GM23248 (cell line): Measurements from ENCODE around the gene FAM222B. TPM values are rescaled to one million over a fixed set of nuclear protein-coding genes. Genes with fewer than 3 reads are reported as not detected.

Experiments
- DNase-seq: peaks from one replicate; pipeline ENCODE4 v3.0.0-alpha.2; 2015
- H2AFZ ChIP-seq: fragments of 200-600 bp; sonication (generic); 2 replicates; pipeline ENCODE4 v1.6.1; 2016; ENCODE audit warnings: antibody characterized with exemption
- H3F3A ChIP-seq: fragments of 200-600 bp; sonication (generic); 2 replicates; pipeline ENCODE4 v1.6.1; 2016; ENCODE audit warnings: mild to moderate bottlenecking, antibody characterized with exemption, mixed run types; ENCODE audit not compliant: insufficient read depth
- H3K27ac ChIP-seq: fragments of 200-600 bp; sonication (generic); 2 replicates; pipeline ENCODE4 v1.5.1; 2016; ENCODE audit warnings: mild to moderate bottlenecking
- H3K27me3 ChIP-seq: fragments of 200-600 bp; sonication (generic); replicated peaks from 2 replicates; pipeline ENCODE4 v1.6.1; 2016; ENCODE audit warnings: mild to moderate bottlenecking; ENCODE audit not compliant: insufficient read depth
- H3K36me3 ChIP-seq: fragments of 200-600 bp; sonication (generic); 2 replicates; pipeline ENCODE4 v1.6.1; 2016; ENCODE audit warnings: low read depth, mild to moderate bottlenecking
- H3K4me1 ChIP-seq: fragments of 200-600 bp; sonication (generic); 2 replicates; pipeline ENCODE4 v1.6.1; 2016; ENCODE audit warnings: mild to moderate bottlenecking; ENCODE audit not compliant: insufficient read depth
- H3K4me2 ChIP-seq: fragments of 200-600 bp; sonication (generic); one replicate; pipeline ENCODE4 v1.6.1; 2016; ENCODE audit warnings: mild to moderate bottlenecking; ENCODE audit not compliant: unreplicated experiment
- H3K4me3 ChIP-seq: fragments of 200-600 bp; sonication (generic); 2 replicates; pipeline ENCODE4 v1.5.1; 2016; ENCODE audit warnings: mild to moderate bottlenecking
- H3K79me2 ChIP-seq: fragments of 200-600 bp; sonication (generic); 2 replicates; pipeline ENCODE4 v1.6.1; 2016; ENCODE audit warnings: mild to moderate bottlenecking; ENCODE audit not compliant: insufficient read depth
- H3K9ac ChIP-seq: fragments of 200-600 bp; sonication (generic); 2 replicates; pipeline ENCODE4 v1.6.1; 2016; ENCODE audit warnings: mild to moderate bottlenecking
- H3K9me2 ChIP-seq: fragments of 200-600 bp; sonication (generic); 2 replicates; pipeline ENCODE4 v1.6.1; 2016; ENCODE audit warnings: mixed run types, mild to moderate bottlenecking, moderate library complexity; ENCODE audit not compliant: insufficient read depth
- H3K9me3 ChIP-seq: fragments of 200-600 bp; sonication (generic); one replicate; pipeline ENCODE4 v1.6.1; 2017; ENCODE audit warnings: low read depth
- H4K20me1 ChIP-seq: fragments of 200-600 bp; sonication (generic); 2 replicates; pipeline ENCODE4 v1.6.0; 2016; ENCODE audit not compliant: insufficient read depth
- EZH2 ChIP-seq: fragments of 200-600 bp; sonication (generic); IDR thresholded peaks from 2 replicates; pipeline ENCODE4 v1.6.1; 2018; ENCODE audit warnings: antibody characterized with exemption, mild to moderate bottlenecking; ENCODE audit not compliant: insufficient read depth, poor library complexity, severe bottlenecking
- EZH2phosphoT487 ChIP-seq: fragments of 200-600 bp; sonication (generic); IDR thresholded peaks from 2 replicates; pipeline ENCODE4 v1.6.1; 2018; ENCODE audit warnings: antibody characterized with exemption, moderate library complexity, mild to moderate bottlenecking, low read depth; ENCODE audit not compliant: insufficient read depth
- WGBS, 2 experiments: methylation state at CpG; one replicate each; pipeline ENCODE4 v1.1.6; 2015 to 2017; ENCODE audit warnings: low lambda C conversion rate in 2 of 2, low coverage in 1 of 2; ENCODE audit errors: missing lambda C conversion rate in 2 of 2; 5-methylcytosine and 5-hydroxymethylcytosine counted together
- in situ Hi-C: fragments of 300-500 bp; cut with MboI; formaldehyde crosslinking; loops from 2 replicates; pipeline ENCODE4 v1.15.0; 2020
- polyA plus RNA-seq: library from polyadenylated mRNA; unstranded; fragments of >200 nt; fragmentation: Nextera tagmentation; extraction: Ambion mirVana; gene quantifications from 2 replicates; pipeline ENCODE4 v1.2.1, GENCODE V29; 2016
- total RNA-seq: library from RNA; depleted of rRNA; stranded (reverse); fragments of >200 nt; shearing (Covaris generic); gene quantifications from 2 replicates; pipeline ENCODE4 v1.2.3, GENCODE V29; 2014

Gene FAM222B
- total and polyA plus RNA-seq, 2 experiments from 2014 or later: 7.6 to 11.1 TPM

GRCh38 chr17:28726627-28727491, 115.7 kb downstream of the FAM222B start:
- Histone ChIP-seq H3K4me1 (peaks cover 35% of the 10 kb centered on the region), H3K9me2 (no peaks in the 10 kb centered on the region), H3K9me3 (no peaks in the 10 kb centered on the region), H3K27ac (peak overlapping the region; percentile 88), H3K79me2 (peaks cover 17% of the 10 kb centered on the region), H3K27me3 (no peaks in the 10 kb centered on the region), H3F3A (peaks cover 38% of the 10 kb centered on the region), H3K36me3 (peaks cover 23% of the 10 kb centered on the region; the same call in 1 of the 2 replicates), H3K4me3 (peak overlapping the region; percentile 74), H2AFZ (peak overlapping the region; percentile 89), H4K20me1 (no peaks in the 10 kb centered on the region), H3K9ac (peak overlapping the region; percentile 86), H3K4me2 (peak overlapping the region; percentile 92)
- TF ChIP-seq EZH2 (no peak), EZH2phosphoT487 (no peak)
- in situ Hi-C loops: no loop called here
- peak; percentile 95 for DNase-seq
- 1% methylated on average over 46 to 52 of the region's 57 CpGs for WGBS, 2 experiments

DNA sequence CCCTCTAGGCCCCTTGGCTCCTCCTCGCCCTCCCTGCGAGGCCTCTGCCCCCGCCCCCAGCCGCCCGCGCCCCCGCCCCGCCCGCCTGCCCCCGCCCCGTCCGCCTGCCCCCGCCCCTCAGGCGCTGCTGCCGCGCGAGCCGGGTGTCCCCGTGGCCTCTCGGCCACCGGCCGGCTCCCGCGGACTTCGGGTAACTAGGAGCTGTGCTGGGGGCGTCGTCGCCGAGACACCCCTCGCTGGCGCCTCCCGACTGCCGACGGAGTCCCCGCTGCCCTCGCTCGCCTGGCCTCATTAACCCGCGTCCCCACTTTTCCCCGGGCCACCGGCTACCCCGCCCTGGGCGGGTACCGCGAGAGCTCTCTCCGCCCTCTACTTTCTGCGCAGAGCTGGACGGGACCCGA, 116.4 kb downstream of the FAM222B start, which contains the start of gene TLCD1:
Gene TLCD1, minus strand, starts transcription at position 8 of the 401 bp plus-strand sequence. CDS start 136 bp downstream, outside the sequence.
- in situ Hi-C loops: no loop called here
- Histone ChIP-seq H3K79me2 (peaks cover 23% of the 10 kb centered on the region), H3K9me3 (no peaks in the 10 kb centered on the region), H3K4me3 (peak within 1 kb of the TSS; percentile 74), H3K9me2 (no peaks in the 10 kb centered on the region), H3K27me3 (no peaks in the 10 kb centered on the region), H3K4me1 (peaks cover 41% of the 10 kb centered on the region), H2AFZ (peak within 1 kb of the TSS; percentile 89), H3K36me3 (peaks cover 30% of the 10 kb centered on the region; the same call in 1 of the 2 replicates), H3K27ac (peak within 1 kb of the TSS; percentile 88), H3F3A (peaks cover 44% of the 10 kb centered on the region), H4K20me1 (no peaks in the 10 kb centered on the region), H3K4me2 (peak within 1 kb of the TSS; percentile 92), H3K9ac (peak within 1 kb of the TSS; percentile 86)
- TF ChIP-seq EZH2 (no peak), EZH2phosphoT487 (no peak)
- WGBS, 2 experiments: 1 to 2% methylated on average over 36 to 49 of the region's 49 CpGs
- DNase-seq: peak; percentile 86

DNA sequence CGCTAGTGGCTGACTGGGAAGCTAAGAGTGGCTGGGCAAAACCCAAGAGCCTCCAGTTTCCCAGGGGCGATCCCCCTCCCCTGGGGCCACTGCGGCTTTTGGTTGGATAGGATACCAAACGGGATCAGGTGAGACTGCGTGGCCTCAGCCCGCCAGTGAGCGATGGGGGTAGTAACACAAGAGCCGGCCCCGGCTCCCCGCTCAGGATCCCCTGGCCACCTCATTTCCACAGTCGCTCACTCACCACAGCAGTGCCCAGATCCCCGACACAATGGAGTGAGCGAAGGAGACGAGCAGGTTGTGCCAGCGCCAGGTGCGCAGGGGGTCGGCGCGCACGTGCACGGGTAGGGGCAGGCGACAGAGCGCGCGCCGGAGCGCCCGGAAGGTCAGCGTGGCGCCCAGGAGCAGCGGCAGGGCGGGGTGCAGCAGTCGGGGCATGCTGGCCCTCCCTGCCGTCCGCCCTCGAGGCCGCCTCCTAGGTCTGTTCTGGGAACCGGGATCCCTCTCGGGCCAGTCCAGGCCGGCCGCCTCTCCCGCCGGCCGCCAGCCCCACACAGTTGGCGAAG, 116.8 kb downstream of the FAM222B start:
- in situ Hi-C loops: no loop called here

DNA sequence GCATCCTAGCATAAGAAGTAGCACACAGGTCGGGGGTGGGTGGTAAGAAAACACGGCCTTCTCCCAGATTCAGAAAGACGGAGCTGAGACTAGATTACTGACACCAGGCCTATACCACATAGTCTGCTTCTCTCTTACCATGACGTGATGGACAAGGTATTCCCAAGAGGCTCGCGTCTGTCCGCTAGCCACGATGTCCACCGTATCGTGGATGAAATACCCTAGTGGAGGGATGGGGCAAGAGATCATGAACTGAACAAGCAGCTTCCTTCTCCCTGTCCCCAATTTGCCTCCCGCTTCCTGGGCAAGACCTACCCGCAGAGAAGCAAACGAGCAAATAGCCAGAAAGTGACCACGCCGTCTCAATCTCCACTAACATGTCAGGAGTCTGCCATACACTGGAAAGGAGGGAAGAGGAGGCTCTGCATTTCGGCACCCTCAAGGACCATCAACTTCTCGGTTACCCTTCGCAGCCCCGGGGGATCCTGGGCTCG, 117.4 kb downstream of the FAM222B start:
- H3K4me1 ChIP-seq: peaks cover 41% of the 10 kb centered on the region
- peak overlapping the region; percentile 82 for H3K27ac ChIP-seq
- H3K9ac ChIP-seq: peak overlapping the region; percentile 86
- H4K20me1 ChIP-seq: no peaks in the 10 kb centered on the region
- no peak for TF ChIP-seq EZH2phosphoT487
- no peak for TF ChIP-seq EZH2
- in situ Hi-C loops: no loop called here
- peaks cover 34% of the 10 kb centered on the region for H3K79me2 ChIP-seq
- H3K36me3 ChIP-seq: peaks cover 34% of the 10 kb centered on the region; the same call in 1 of the 2 replicates
- H3K9me2 ChIP-seq: no peaks in the 10 kb centered on the region
- H3K27me3 ChIP-seq: no peaks in the 10 kb centered on the region
- peak; percentile 73 for DNase-seq
- WGBS, 2 experiments: 18 to 22% methylated on average over 20 of the region's 20 CpGs
- peak overlapping the region; percentile 78 for H3K4me2 ChIP-seq
- peak overlapping the region; percentile 74 for H3K4me3 ChIP-seq
- no peaks in the 10 kb centered on the region for H3K9me3 ChIP-seq
- H2AFZ ChIP-seq: no peak overlapping the region
- peaks cover 50% of the 10 kb centered on the region for H3F3A ChIP-seq

More for the DNA sequence above, 116.8 kb downstream of the FAM222B start:
- Histone ChIP-seq H3K79me2 (peaks cover 28% of the 10 kb centered on the region), H3K9me3 (no peaks in the 10 kb centered on the region), H3K4me3 (peak overlapping the region; percentile 74), H3K4me1 (peaks cover 41% of the 10 kb centered on the region), H3K36me3 (peaks cover 34% of the 10 kb centered on the region; the same call in 1 of the 2 replicates), H4K20me1 (no peaks in the 10 kb centered on the region), H3F3A (peaks cover 48% of the 10 kb centered on the region), H3K9me2 (no peaks in the 10 kb centered on the region), H3K9ac (peak overlapping the region; percentile 86), H2AFZ (peak overlapping the region; percentile 62), H3K4me2 (peak overlapping the region; percentile 78), H3K27ac (peak overlapping the region; percentile 82), H3K27me3 (no peaks in the 10 kb centered on the region)
- 2 to 3% methylated on average over 26 to 33 of the region's 45 CpGs for WGBS, 2 experiments
- DNase-seq: peak; percentile 90
- TF ChIP-seq EZH2phosphoT487 (no peak), EZH2 (no peak)
